GM12878 (cell line): ENCODE data around the gene KCNQ1OT1. TPM values are rescaled to one million over a fixed set of nuclear protein-coding genes. Genes with fewer than 3 reads are reported as not detected.

Experiments used
- ATAC-seq: fragments of 200-7000 bp; cut with Tn5 transposase; 3 replicates; pipeline ENCODE4 v1.9.1; 2020; ENCODE audit warnings: mild to moderate bottlenecking, moderate library complexity
- BruUV-seq: library from RNA; stranded (reverse); fragments of 400-500 nt; replicated peaks from 2 replicates; lab custom pipeline; 2021; lab: Mats Ljungman, UMichigan
- CTCF ChIA-PET: fragments of 300-600 bp; sonication (Branson Sonifier 250); formaldehyde crosslinking; extraction: SDS; loops from one replicate; lab custom pipeline; 2021; ENCODE audit warnings: inconsistent platforms; lab: Yijun Ruan, JAX
- POLR2A ChIA-PET: fragments of 350-600 bp; formaldehyde crosslinking; extraction: SDS; loops from one replicate; lab custom pipeline; 2021; ENCODE audit warnings: inconsistent platforms; lab: Charles Lee
- RAD21 ChIA-PET: fragments of 300-600 bp; sonication (Branson Sonifier 250); formaldehyde crosslinking; loops from one replicate; lab custom pipeline; 2023; ENCODE audit warnings: antibody characterized with exemption; ENCODE audit not compliant: unreplicated experiment; lab: Charles Lee
- SMC1A ChIA-PET: fragments of 300-600 bp; sonication (Branson Sonifier 250); formaldehyde crosslinking; loops from one replicate; lab custom pipeline; 2023; ENCODE audit not compliant: unreplicated experiment, uncharacterized antibody; lab: Charles Lee
- DNase-seq: peaks from one replicate; pipeline ENCODE4 v3.0.0-alpha.2; 2011; ENCODE audit warnings: low read depth, low spot score
- FAIRE-seq: peaks from 3 replicates; lab custom pipeline; 2011; peaks lifted over from hg19 to GRCh38; lab: Jason Lieb, UNC
- H2AFZ ChIP-seq: 2 replicates; pipeline ENCODE4 v1.6.0; 2011; ENCODE audit warnings: low read depth, low read length, control low read depth; ENCODE audit not compliant: control insufficient read depth
- H3K27ac ChIP-seq: 2 replicates; pipeline ENCODE4 v1.5.1; 2011; ENCODE audit warnings: control low read depth; ENCODE audit not compliant: control insufficient read depth, insufficient read depth
- H3K27me3 ChIP-seq, 2 experiments: replicated peaks in 1 of 2; 2 replicates each; pipeline versions ENCODE4 v1.6.0 to v1.6.1; 2011; ENCODE audit warnings: low read length in 1 of 2; ENCODE audit not compliant: control insufficient read depth in 2 of 2, insufficient read depth in 2 of 2
- H3K36me3 ChIP-seq, 2 experiments: 2 replicates each; pipeline ENCODE4 v1.5.1; 2011; ENCODE audit warnings: low read length in 1 of 2; ENCODE audit not compliant: control insufficient read depth in 2 of 2, insufficient read depth in 2 of 2
- H3K4me1 ChIP-seq: 2 replicates; pipeline ENCODE4 v1.6.1; 2011; ENCODE audit warnings: mild to moderate bottlenecking, low read length, moderate library complexity, mixed read lengths; ENCODE audit not compliant: control insufficient read depth, insufficient read depth
- H3K4me2 ChIP-seq: 2 replicates; pipeline ENCODE4 v1.6.0; 2011; ENCODE audit warnings: control low read depth; ENCODE audit not compliant: control insufficient read depth, insufficient read depth
- H3K4me3 ChIP-seq: fragments of 200-600 bp; sonication (generic); 2 replicates; pipeline ENCODE4 v1.5.1; 2016
- H3K79me2 ChIP-seq: 2 replicates; pipeline ENCODE4 v1.6.0; 2011; ENCODE audit warnings: low read length; ENCODE audit not compliant: control insufficient read depth, insufficient read depth
- H3K9ac ChIP-seq: 2 replicates; pipeline ENCODE4 v1.8.0; 2011; ENCODE audit warnings: low read length, control low read depth, mixed read lengths; ENCODE audit not compliant: control insufficient read depth, insufficient read depth
- H3K9me3 ChIP-seq: replicated peaks from 3 replicates; pipeline ENCODE4 v1.5.1; 2011; ENCODE audit warnings: mild to moderate bottlenecking, low read length; ENCODE audit not compliant: control insufficient read depth, insufficient read depth
- H4K20me1 ChIP-seq: 2 replicates; pipeline ENCODE4 v1.6.0; 2011; ENCODE audit not compliant: control insufficient read depth, insufficient read depth
- ATF7 ChIP-seq: fragments of 450-650 bp; IDR thresholded peaks from 2 replicates; pipeline ENCODE4 v1.6.1; 2016; ENCODE audit warnings: low read depth, mild to moderate bottlenecking
- CBX5 ChIP-seq: sonication (generic); IDR thresholded peaks from 2 replicates; pipeline ENCODE4 v1.6.1; 2016; ENCODE audit warnings: low read depth, moderate library complexity, mild to moderate bottlenecking, inconsistent platforms
- IRF4 ChIP-seq: IDR thresholded peaks from 2 replicates; pipeline ENCODE4 v1.6.1; 2011; ENCODE audit warnings: low read depth, low read length
- JUNB ChIP-seq: IDR thresholded peaks from 2 replicates; pipeline ENCODE4 v1.6.1; 2016; ENCODE audit warnings: antibody characterized with exemption, mild to moderate bottlenecking
- KLF5 ChIP-seq: fragments of 450-650 bp; IDR thresholded peaks from 2 replicates; pipeline ENCODE4 v1.6.1; 2014; ENCODE audit warnings: mild to moderate bottlenecking; ENCODE audit not compliant: partially characterized antibody
- RFX5 ChIP-seq: IDR thresholded peaks from 2 replicates; pipeline ENCODE4 v1.6.1; 2011; ENCODE audit warnings: low read depth, low read length, improper control_type of control experiment
- SMAD1 ChIP-seq: fragments of 450-650 bp; IDR thresholded peaks from 2 replicates; pipeline ENCODE4 v1.6.1; 2018; ENCODE audit warnings: mild to moderate bottlenecking, low read depth; ENCODE audit not compliant: partially characterized antibody
- SMC3 ChIP-seq: IDR thresholded peaks from 2 replicates; pipeline ENCODE4 v1.6.1; 2011; ENCODE audit warnings: low read length, improper control_type of control experiment, borderline replicate concordance
- WGBS: methylation state at CpG from one replicate; pipeline ENCODE4 v1.1.6; 2016; ENCODE audit warnings: low lambda C conversion rate; ENCODE audit not compliant: insufficient replicate concordance, insufficient coverage; ENCODE audit errors: missing lambda C conversion rate; 5-methylcytosine and 5-hydroxymethylcytosine counted together
- in situ Hi-C: fragments of 300-500 bp; cut with MboI; formaldehyde crosslinking; loops from 9 replicates; pipeline ENCODE4 v1.14.3; 2018; ENCODE audit warnings: mixed read lengths
- intact Hi-C: fragments of 100-400 bp; cut with micrococcal nuclease; formaldehyde crosslinking; loops from one replicate; pipeline ENCODE4 v1.14.2; 2022; ENCODE audit not compliant: unreplicated experiment
- polyA plus RNA-seq, 11 experiments: library from polyadenylated mRNA; depleted of rRNA in 4 of 11; unstranded in 6 of 11; stranded (reverse) in 5 of 11; fragments of >200 nt; fragmentation: Nextera tagmentation in 4 of 11; fragmentation: Illumina TruSeq in 1 of 11; extraction: Ambion mirVana in 4 of 11; extraction: Trizol in 1 of 11; gene quantifications; 1 replicate in 1 of 11; 2 replicates in 10 of 11; pipeline versions ENCODE4 v1.2.1 to v1.2.3, GENCODE V29; 2011 to 2016; ENCODE audit warnings: inconsistent platforms in 2 of 11, missing spikeins in 2 of 11, low read depth in 1 of 11
- total RNA-seq, 4 experiments: library from RNA; depleted of rRNA in 3 of 4; stranded (reverse); fragments of >200 nt in 3 of 4; fragmentation: Illumina TruSeq in 1 of 4; extraction: Trizol in 1 of 4; gene quantifications; 2 replicates each; pipeline versions ENCODE4 v1.2.1 to v1.2.3, GENCODE V29; 2013 to 2021
- TF ChIP-seq, protein P1 (sequence below): fragments of 450-650 bp; IDR thresholded peaks from 2 replicates; pipeline ENCODE4 v1.6.1; 2017; ENCODE audit warnings: antibody characterized with exemption, mild to moderate bottlenecking, moderate library complexity
- TF ChIP-seq, protein P2 (sequence below): fragments of 450-650 bp; IDR thresholded peaks from 2 replicates; pipeline ENCODE4 v1.6.1; 2016; ENCODE audit warnings: mild to moderate bottlenecking, moderate library complexity, borderline replicate concordance
- TF ChIP-seq, protein P3 (sequence below): fragments of 150-350 bp; IDR thresholded peaks from 2 replicates; pipeline ENCODE4 v1.6.1; 2016; ENCODE audit warnings: low read depth, low read length

KCNQ1OT1 gene
- total and polyA plus RNA-seq, 10 of the 15 experiments (the other 5 are each of a cell fraction or from before 2014, with no cell fraction given), result 0.02 to 1.6 (median 0.41) TPM

DNA sequence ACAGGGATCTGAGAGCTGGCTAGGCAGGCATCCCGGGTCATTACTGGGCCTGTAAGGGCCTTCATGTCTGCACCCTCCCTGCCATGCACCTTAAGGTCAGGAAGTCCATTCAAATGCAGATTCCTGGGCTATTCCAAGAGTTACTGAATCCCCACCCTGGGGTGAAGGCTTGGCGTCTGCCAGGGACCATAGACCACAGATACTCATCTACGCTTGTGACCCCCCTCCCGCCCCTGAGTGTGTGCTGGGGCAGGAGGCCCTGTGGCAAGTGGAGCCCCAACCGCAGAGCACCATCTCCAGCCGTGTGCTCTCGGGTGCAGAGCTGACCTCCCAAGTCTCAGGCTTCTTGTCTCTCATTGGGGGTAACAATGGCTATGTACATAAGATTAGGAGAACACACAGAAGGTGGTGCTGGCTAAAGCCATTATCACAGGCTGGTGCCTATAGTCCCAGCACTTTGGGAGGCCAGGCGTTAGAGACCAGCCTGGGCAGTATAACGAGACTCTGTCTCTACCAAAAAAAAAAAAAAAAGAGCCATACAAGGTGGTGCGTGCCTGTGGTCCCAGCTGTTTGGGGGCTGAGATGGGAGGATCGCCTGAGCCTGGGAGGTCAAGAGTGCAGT lies 19.1 kb upstream of the KCNQ1OT1 start (continued):
- TF ChIP-seq IRF4 (no peak), SMAD1 (no peak), SMC3 (no peak)
- TF ChIP-seq, protein P1, sequence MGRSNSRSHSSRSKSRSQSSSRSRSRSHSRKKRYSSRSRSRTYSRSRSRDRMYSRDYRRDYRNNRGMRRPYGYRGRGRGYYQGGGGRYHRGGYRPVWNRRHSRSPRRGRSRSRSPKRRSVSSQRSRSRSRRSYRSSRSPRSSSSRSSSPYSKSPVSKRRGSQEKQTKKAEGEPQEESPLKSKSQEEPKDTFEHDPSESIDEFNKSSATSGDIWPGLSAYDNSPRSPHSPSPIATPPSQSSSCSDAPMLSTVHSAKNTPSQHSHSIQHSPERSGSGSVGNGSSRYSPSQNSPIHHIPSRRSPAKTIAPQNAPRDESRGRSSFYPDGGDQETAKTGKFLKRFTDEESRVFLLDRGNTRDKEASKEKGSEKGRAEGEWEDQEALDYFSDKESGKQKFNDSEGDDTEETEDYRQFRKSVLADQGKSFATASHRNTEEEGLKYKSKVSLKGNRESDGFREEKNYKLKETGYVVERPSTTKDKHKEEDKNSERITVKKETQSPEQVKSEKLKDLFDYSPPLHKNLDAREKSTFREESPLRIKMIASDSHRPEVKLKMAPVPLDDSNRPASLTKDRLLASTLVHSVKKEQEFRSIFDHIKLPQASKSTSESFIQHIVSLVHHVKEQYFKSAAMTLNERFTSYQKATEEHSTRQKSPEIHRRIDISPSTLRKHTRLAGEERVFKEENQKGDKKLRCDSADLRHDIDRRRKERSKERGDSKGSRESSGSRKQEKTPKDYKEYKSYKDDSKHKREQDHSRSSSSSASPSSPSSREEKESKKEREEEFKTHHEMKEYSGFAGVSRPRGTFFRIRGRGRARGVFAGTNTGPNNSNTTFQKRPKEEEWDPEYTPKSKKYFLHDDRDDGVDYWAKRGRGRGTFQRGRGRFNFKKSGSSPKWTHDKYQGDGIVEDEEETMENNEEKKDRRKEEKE, result no peak

DNA sequence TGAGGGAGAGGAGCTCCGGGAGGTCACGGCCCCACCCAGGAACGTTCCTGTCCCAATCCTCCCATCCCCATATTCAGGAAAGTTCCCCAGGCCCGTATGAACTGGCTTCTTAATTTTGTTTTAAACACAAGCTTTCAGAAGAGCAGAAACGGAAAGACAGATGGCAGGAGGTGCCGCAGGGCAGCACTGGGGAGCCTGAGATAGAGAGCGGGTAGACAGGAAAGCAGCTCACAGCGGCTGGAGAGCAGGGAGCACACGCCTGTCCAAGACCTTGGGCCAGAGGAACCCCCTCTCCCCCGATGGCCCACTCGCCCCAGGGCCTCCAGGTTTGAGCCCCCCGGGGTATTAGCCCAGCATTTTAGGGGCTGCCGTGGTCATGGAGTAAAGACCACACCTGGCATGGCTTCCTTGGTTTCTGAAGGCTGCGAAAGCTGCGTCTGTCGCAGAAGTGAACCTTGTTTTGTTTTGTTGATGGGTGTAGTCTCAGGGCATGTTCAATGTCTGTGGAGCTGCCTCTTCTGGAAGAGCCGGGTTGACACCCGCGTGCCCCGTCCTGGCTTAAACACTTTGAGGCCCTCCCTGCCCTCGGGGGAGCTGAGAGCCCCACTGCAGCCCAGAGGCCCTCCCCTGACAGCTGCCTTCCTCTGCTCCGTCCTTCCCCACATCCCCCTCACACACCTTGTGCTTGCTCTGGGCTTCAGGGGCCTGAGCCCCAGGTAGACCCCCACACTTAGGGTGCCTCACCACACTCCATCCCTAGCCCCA lies 17.9 kb upstream of the KCNQ1OT1 start:
- BruUV-seq, result no TSS peak
- no peak for TF ChIP-seq ATF7
- TF ChIP-seq KLF5, result no peak
- TF ChIP-seq, protein P2, sequence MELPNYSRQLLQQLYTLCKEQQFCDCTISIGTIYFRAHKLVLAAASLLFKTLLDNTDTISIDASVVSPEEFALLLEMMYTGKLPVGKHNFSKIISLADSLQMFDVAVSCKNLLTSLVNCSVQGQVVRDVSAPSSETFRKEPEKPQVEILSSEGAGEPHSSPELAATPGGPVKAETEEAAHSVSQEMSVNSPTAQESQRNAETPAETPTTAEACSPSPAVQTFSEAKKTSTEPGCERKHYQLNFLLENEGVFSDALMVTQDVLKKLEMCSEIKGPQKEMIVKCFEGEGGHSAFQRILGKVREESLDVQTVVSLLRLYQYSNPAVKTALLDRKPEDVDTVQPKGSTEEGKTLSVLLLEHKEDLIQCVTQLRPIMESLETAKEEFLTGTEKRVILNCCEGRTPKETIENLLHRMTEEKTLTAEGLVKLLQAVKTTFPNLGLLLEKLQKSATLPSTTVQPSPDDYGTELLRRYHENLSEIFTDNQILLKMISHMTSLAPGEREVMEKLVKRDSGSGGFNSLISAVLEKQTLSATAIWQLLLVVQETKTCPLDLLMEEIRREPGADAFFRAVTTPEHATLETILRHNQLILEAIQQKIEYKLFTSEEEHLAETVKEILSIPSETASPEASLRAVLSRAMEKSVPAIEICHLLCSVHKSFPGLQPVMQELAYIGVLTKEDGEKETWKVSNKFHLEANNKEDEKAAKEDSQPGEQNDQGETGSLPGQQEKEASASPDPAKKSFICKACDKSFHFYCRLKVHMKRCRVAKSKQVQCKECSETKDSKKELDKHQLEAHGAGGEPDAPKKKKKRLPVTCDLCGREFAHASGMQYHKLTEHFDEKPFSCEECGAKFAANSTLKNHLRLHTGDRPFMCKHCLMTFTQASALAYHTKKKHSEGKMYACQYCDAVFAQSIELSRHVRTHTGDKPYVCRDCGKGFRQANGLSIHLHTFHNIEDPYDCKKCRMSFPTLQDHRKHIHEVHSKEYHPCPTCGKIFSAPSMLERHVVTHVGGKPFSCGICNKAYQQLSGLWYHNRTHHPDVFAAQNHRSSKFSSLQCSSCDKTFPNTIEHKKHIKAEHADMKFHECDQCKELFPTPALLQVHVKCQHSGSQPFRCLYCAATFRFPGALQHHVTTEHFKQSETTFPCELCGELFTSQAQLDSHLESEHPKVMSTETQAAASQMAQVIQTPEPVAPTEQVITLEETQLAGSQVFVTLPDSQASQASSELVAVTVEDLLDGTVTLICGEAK, result no peak
- TF ChIP-seq CBX5, result no peak
- TF ChIP-seq JUNB, result no peak
- no peak for TF ChIP-seq RFX5
- TF ChIP-seq, protein P3, sequence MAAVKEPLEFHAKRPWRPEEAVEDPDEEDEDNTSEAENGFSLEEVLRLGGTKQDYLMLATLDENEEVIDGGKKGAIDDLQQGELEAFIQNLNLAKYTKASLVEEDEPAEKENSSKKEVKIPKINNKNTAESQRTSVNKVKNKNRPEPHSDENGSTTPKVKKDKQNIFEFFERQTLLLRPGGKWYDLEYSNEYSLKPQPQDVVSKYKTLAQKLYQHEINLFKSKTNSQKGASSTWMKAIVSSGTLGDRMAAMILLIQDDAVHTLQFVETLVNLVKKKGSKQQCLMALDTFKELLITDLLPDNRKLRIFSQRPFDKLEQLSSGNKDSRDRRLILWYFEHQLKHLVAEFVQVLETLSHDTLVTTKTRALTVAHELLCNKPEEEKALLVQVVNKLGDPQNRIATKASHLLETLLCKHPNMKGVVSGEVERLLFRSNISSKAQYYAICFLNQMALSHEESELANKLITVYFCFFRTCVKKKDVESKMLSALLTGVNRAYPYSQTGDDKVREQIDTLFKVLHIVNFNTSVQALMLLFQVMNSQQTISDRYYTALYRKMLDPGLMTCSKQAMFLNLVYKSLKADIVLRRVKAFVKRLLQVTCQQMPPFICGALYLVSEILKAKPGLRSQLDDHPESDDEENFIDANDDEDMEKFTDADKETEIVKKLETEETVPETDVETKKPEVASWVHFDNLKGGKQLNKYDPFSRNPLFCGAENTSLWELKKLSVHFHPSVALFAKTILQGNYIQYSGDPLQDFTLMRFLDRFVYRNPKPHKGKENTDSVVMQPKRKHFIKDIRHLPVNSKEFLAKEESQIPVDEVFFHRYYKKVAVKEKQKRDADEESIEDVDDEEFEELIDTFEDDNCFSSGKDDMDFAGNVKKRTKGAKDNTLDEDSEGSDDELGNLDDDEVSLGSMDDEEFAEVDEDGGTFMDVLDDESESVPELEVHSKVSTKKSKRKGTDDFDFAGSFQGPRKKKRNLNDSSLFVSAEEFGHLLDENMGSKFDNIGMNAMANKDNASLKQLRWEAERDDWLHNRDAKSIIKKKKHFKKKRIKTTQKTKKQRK, result no peak

More for the DNA sequence above, 17.9 kb upstream of the KCNQ1OT1 start:
- ChIA-PET SMC1A (no interaction called here), RAD21 (no interaction called here), CTCF (no interaction called here), POLR2A (no interaction called here)
- Histone ChIP-seq H3K4me1 (no peaks in the 10 kb centered on the region), H4K20me1 (no peaks in the 10 kb centered on the region), H3K27ac (no peak overlapping the region), H3K9me3 (no peaks in the 10 kb centered on the region), H3K36me3 (no peaks in the 10 kb centered on the region), H3K4me3 (no peak overlapping the region), H3K27me3 (peaks cover 2 to 3% of the 10 kb centered on the region in 2 experiments; a peak in 2 of 4 replicates), H3K9ac (no peak overlapping the region), H3K4me2 (no peak overlapping the region), H2AFZ (no peak overlapping the region), H3K79me2 (no peaks in the 10 kb centered on the region)
- ATAC-seq, result no peak
- no peak for FAIRE-seq
- 44% methylated on average over 22 of the region's 22 CpGs for WGBS
- in situ Hi-C loops, result no loop called here
- intact Hi-C loops, result no loop called here
- DNase-seq, result no peak
